ENCODE measurements around the gene GINM1. TPM values are rescaled to one million over a fixed set of nuclear protein-coding genes. Genes with fewer than 3 reads are reported as not detected.

Gene GINM1
- total RNA-seq, 1 experiment from 2014 or later = 31.7 TPM

- Histone ChIP-seq H3K36me3 (ENCODE audit: control insufficient read depth, insufficient read depth, low read length) (peaks cover 13% of the 10 kb centered on the region; the same call in 1 of the 2 replicates), H3K4me3 (ENCODE audit: low read depth in 2 of 2, low read length in 2 of 2) (no peak overlapping the region), H3K27ac (ENCODE audit: low read length) (no peak overlapping the region), H3K4me1 (ENCODE audit: control insufficient read depth, insufficient read depth, low read length) (no peaks in the 10 kb centered on the region), H3K9me3 (ENCODE audit: control insufficient read depth, insufficient read depth, low read depth, low read length) (no peaks in the 10 kb centered on the region), H3K27me3 (ENCODE audit: control insufficient read depth, insufficient read depth, low read length) (no peaks in the 10 kb centered on the region)
- POLR2A ChIA-PET = interaction anchor here (0.7 kb wide), 1 partner anchor 21 kb away, joined by 4 read pairs; no protein-coding TSS in a partner anchor
- BruUV-seq (replicated peaks) = no TSS peak
- TF ChIP-seq TCF7L2 (IDR thresholded peaks at IDR 0.05; ENCODE audit: low read depth, low read length) (no peak), SIN3A (IDR thresholded peaks at IDR 0.05; ENCODE audit: borderline replicate concordance, insufficient read depth, low read depth, low read length) (no peak), CTCF (IDR thresholded peaks at IDR 0.05) (no peak), POLR2AphosphoS5 (IDR thresholded peaks at IDR 0.05; ENCODE audit: low read depth, low read length) (no peak)
- TF ChIP-seq, protein P1, sequence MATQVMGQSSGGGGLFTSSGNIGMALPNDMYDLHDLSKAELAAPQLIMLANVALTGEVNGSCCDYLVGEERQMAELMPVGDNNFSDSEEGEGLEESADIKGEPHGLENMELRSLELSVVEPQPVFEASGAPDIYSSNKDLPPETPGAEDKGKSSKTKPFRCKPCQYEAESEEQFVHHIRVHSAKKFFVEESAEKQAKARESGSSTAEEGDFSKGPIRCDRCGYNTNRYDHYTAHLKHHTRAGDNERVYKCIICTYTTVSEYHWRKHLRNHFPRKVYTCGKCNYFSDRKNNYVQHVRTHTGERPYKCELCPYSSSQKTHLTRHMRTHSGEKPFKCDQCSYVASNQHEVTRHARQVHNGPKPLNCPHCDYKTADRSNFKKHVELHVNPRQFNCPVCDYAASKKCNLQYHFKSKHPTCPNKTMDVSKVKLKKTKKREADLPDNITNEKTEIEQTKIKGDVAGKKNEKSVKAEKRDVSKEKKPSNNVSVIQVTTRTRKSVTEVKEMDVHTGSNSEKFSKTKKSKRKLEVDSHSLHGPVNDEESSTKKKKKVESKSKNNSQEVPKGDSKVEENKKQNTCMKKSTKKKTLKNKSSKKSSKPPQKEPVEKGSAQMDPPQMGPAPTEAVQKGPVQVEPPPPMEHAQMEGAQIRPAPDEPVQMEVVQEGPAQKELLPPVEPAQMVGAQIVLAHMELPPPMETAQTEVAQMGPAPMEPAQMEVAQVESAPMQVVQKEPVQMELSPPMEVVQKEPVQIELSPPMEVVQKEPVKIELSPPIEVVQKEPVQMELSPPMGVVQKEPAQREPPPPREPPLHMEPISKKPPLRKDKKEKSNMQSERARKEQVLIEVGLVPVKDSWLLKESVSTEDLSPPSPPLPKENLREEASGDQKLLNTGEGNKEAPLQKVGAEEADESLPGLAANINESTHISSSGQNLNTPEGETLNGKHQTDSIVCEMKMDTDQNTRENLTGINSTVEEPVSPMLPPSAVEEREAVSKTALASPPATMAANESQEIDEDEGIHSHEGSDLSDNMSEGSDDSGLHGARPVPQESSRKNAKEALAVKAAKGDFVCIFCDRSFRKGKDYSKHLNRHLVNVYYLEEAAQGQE (IDR thresholded peaks at IDR 0.05; ENCODE audit: insufficient read depth in 1 of 2, low read depth in 2 of 2, low read length in 1 of 2) = no peak
- no peak for ATAC-seq
- in situ Hi-C loops (cut with HindIII; ENCODE audit: low pct_unique_long_range_greater_than_20kb, low sequenced_read_pairs) = no loop called here
- intact Hi-C loops (cut with micrococcal nuclease; ENCODE audit: unreplicated experiment) = no loop called here
- CTCF ChIA-PET = no interaction called here
- no peak for DNase-seq (ENCODE audit: low read depth, low spot score)
These were observed 27.2 kb downstream of the GINM1 start for GRCh38 chr6:149593408-149593807.

DNA sequence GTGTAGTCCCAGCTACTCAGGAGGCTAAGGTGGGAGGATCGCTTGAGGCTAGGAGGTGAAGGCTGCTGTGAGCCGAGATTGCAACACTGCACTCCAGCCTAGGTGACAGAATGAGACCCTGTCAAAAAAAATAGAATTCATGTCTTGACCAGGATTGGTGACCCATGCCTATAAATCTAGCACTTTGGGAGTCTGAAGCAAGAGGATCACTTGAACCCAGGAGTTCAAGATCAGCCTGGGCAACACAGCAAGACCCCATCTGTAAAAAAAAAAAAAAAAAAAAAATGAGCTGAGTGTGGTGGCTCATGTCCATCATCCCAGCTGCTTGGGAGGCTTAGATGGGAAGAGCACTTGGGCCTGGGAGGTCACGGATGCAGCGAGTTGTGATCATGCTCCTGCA lies 34.3 kb downstream of the GINM1 start:
- no peaks in the 10 kb centered on the region for H3K9me3 ChIP-seq (ENCODE audit: control insufficient read depth, insufficient read depth, low read depth, low read length)
- H3K4me1 ChIP-seq (ENCODE audit: control insufficient read depth, insufficient read depth, low read length) = no peaks in the 10 kb centered on the region
- ChIA-PET POLR2A (no interaction called here), CTCF (interaction anchor here (0.6 kb wide), 1 partner anchor 322 kb away, joined by 4 read pairs; no protein-coding TSS in a partner anchor)
- ATAC-seq (no peak), DNase-seq (ENCODE audit: low read depth, low spot score) (no peak)
- in situ Hi-C loops (cut with HindIII; ENCODE audit: low pct_unique_long_range_greater_than_20kb, low sequenced_read_pairs) = no loop called here
- intact Hi-C loops (cut with micrococcal nuclease; ENCODE audit: unreplicated experiment) = no loop called here
- no TSS peak for BruUV-seq (replicated peaks)
- peaks cover 3% of the 10 kb centered on the region; the same call in 1 of the 2 replicates for H3K36me3 ChIP-seq (ENCODE audit: control insufficient read depth, insufficient read depth, low read length)
- TF ChIP-seq POLR2AphosphoS5 (IDR thresholded peaks at IDR 0.05; ENCODE audit: low read depth, low read length) (no peak), TCF7L2 (IDR thresholded peaks at IDR 0.05; ENCODE audit: low read depth, low read length) (no peak), CTCF (IDR thresholded peaks at IDR 0.05) (no peak), SIN3A (IDR thresholded peaks at IDR 0.05; ENCODE audit: borderline replicate concordance, insufficient read depth, low read depth, low read length) (no peak)
- TF ChIP-seq, protein P1 (IDR thresholded peaks at IDR 0.05; ENCODE audit: insufficient read depth in 1 of 2, low read depth in 2 of 2, low read length in 1 of 2) = no peak
- no peaks in the 10 kb centered on the region for H3K27me3 ChIP-seq (ENCODE audit: control insufficient read depth, insufficient read depth, low read length)
- no peak overlapping the region for H3K27ac ChIP-seq (ENCODE audit: low read length)
- no peak overlapping the region for H3K4me3 ChIP-seq (ENCODE audit: low read depth in 2 of 2, low read length in 2 of 2)
